ENCODE results near the gene FAM50B. TPM values are rescaled to one million over a fixed set of nuclear protein-coding genes. Genes with fewer than 3 reads are reported as not detected.

Gene FAM50B
- total RNA-seq, 2 experiments from 2014 or later = not detected

DNA sequence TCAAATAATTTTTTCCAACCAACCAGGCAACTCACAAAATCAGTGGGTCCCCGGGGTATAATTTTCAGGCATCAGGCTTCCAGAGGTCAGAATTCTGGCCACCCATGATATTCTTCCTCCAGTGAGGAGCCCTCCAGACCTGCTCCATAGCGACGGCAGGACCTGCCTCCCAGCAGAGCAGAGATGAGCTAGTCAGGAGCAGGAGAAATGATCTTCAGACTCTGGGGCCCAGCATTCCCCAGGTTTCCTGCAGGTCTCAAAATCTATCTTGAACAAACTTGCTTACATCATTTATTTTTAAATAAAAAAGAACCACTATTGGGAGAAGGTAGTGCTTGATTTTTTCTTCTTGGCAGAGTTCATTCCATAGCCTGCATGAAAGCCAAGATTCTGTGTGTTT is 44.7 kb downstream of the FAM50B start:
- no peak for DNase-seq (ENCODE audit: low spot score)
- H2AFZ ChIP-seq (ENCODE audit: low read length) = no peak overlapping the region
- no peak overlapping the region for H3K4me2 ChIP-seq (ENCODE audit: low read length)
- no peaks in the 10 kb centered on the region for H3K36me3 ChIP-seq (ENCODE audit: insufficient read depth, low read length)
- CTCF ChIA-PET (ENCODE audit: unreplicated experiment) = no interaction called here
- BruUV-seq (replicated peaks) = no TSS peak
- no peaks in the 10 kb centered on the region for H3K79me2 ChIP-seq (ENCODE audit: insufficient read depth, low read depth, low read length)
- H3K9me2 ChIP-seq (ENCODE audit: insufficient read depth, low read length) = no peaks in the 10 kb centered on the region
- H3K9me3 ChIP-seq (ENCODE audit: low read length) = no peaks in the 10 kb centered on the region
- TF ChIP-seq, protein P1, sequence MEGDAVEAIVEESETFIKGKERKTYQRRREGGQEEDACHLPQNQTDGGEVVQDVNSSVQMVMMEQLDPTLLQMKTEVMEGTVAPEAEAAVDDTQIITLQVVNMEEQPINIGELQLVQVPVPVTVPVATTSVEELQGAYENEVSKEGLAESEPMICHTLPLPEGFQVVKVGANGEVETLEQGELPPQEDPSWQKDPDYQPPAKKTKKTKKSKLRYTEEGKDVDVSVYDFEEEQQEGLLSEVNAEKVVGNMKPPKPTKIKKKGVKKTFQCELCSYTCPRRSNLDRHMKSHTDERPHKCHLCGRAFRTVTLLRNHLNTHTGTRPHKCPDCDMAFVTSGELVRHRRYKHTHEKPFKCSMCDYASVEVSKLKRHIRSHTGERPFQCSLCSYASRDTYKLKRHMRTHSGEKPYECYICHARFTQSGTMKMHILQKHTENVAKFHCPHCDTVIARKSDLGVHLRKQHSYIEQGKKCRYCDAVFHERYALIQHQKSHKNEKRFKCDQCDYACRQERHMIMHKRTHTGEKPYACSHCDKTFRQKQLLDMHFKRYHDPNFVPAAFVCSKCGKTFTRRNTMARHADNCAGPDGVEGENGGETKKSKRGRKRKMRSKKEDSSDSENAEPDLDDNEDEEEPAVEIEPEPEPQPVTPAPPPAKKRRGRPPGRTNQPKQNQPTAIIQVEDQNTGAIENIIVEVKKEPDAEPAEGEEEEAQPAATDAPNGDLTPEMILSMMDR (conservative IDR thresholded peaks at IDR 0.05; ENCODE audit: low read length) = no peak
- no peak for TF ChIP-seq EZH2phosphoT487 (IDR thresholded peaks at IDR 0.05; ENCODE audit: borderline replicate concordance, low read depth, low read length)
- intact Hi-C loops (cut with micrococcal nuclease; ENCODE audit: unreplicated experiment) = no loop called here
- no peak overlapping the region for H3K4me3 ChIP-seq (ENCODE audit: low read depth, low read length, poor library complexity, severe bottlenecking)
- no peak overlapping the region for H3K27ac ChIP-seq (ENCODE audit: low read depth, low read length, poor library complexity, severe bottlenecking)
- no peaks in the 10 kb centered on the region for H4K20me1 ChIP-seq (ENCODE audit: insufficient read depth, low read length)
- H3K4me1 ChIP-seq (ENCODE audit: insufficient read depth, low read length, poor library complexity, severe bottlenecking) = no peaks in the 10 kb centered on the region
- POLR2A ChIA-PET = no interaction called here

DNA sequence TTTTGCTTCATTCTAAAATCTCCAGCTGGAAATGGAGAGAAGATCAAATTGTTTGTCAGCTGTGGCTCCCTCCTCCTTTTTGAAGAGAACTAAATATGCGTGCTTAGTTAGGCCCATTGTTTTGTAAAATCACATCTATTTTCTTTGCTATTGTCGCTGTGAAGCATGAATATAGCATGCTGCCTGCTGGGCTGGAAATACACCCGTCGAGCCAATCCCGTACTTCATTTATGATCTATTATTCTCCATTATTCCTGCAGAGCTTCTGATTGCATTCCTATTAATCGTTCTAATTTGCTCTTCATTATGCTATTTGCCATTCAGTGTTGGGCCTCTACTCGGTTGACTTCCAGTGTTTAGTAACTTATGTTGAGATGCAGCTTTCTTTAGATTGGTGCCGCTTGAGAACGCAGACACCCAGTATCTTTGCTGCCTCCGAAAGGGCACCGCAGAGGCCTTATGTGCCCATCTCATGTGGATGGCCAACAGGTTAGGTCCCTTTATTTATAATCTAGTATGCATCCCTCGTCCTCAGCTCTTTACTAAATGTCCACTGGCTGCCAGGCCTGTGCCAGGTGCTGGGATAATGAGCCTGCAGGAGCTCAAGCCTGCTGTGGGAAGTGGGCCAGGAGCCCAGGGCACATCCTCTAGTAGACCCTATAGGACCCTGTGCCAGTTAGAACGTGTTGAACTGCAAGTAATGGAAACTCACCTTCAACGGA is 45.6 kb downstream of the FAM50B start:
- no peak for DNase-seq (ENCODE audit: low spot score)
- no peak for TF ChIP-seq EZH2phosphoT487 (IDR thresholded peaks at IDR 0.05; ENCODE audit: borderline replicate concordance, low read depth, low read length)
- TF ChIP-seq, protein P1 (conservative IDR thresholded peaks at IDR 0.05; ENCODE audit: low read length) = no peak
- Histone ChIP-seq H3K9me2 (ENCODE audit: insufficient read depth, low read length) (no peaks in the 10 kb centered on the region), H3K79me2 (ENCODE audit: insufficient read depth, low read depth, low read length) (no peaks in the 10 kb centered on the region), H3K4me3 (ENCODE audit: low read depth, low read length, poor library complexity, severe bottlenecking) (no peak overlapping the region), H2AFZ (ENCODE audit: low read length) (no peak overlapping the region), H3K9me3 (ENCODE audit: low read length) (no peaks in the 10 kb centered on the region), H3K27ac (ENCODE audit: low read depth, low read length, poor library complexity, severe bottlenecking) (no peak overlapping the region), H3K36me3 (ENCODE audit: insufficient read depth, low read length) (no peaks in the 10 kb centered on the region), H3K4me2 (ENCODE audit: low read length) (no peak overlapping the region), H4K20me1 (ENCODE audit: insufficient read depth, low read length) (no peaks in the 10 kb centered on the region), H3K4me1 (ENCODE audit: insufficient read depth, low read length, poor library complexity, severe bottlenecking) (no peaks in the 10 kb centered on the region)
- CTCF ChIA-PET (ENCODE audit: unreplicated experiment) = no interaction called here
- intact Hi-C loops (cut with micrococcal nuclease; ENCODE audit: unreplicated experiment) = no loop called here
- no TSS peak for BruUV-seq (replicated peaks)
- POLR2A ChIA-PET = interaction anchor here (0.6 kb wide), 1 partner anchor 63 kb away, joined by 4 read pairs; no protein-coding TSS in a partner anchor

DNA sequence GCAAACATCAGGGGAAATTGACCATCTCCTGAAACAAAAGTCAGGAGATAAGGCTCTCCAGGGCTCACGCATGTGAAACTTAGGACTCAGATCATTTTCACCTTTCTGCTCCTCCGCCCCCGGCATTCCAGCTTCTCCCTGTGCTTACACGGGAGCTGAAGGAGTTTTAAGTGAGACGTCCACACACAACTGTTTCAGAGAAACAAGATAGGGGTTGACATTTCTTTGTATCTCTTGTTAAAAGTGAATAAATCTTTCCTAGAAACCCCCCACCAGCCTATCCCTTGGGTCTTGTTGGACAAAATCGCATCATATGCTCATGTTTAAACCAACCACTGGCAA is 46.1 kb downstream of the FAM50B start:
- BruUV-seq (replicated peaks) = no TSS peak
- Histone ChIP-seq H3K9me2 (ENCODE audit: insufficient read depth, low read length) (no peaks in the 10 kb centered on the region), H3K4me1 (ENCODE audit: insufficient read depth, low read length, poor library complexity, severe bottlenecking) (no peaks in the 10 kb centered on the region), H4K20me1 (ENCODE audit: insufficient read depth, low read length) (no peaks in the 10 kb centered on the region), H3K4me3 (ENCODE audit: low read depth, low read length, poor library complexity, severe bottlenecking) (no peak overlapping the region), H3K27ac (ENCODE audit: low read depth, low read length, poor library complexity, severe bottlenecking) (no peak overlapping the region), H3K4me2 (ENCODE audit: low read length) (no peak overlapping the region), H3K36me3 (ENCODE audit: insufficient read depth, low read length) (no peaks in the 10 kb centered on the region), H3K9me3 (ENCODE audit: low read length) (no peaks in the 10 kb centered on the region), H3K79me2 (ENCODE audit: insufficient read depth, low read depth, low read length) (no peaks in the 10 kb centered on the region), H2AFZ (ENCODE audit: low read length) (no peak overlapping the region)
- TF ChIP-seq EZH2phosphoT487 (IDR thresholded peaks at IDR 0.05; ENCODE audit: borderline replicate concordance, low read depth, low read length) = no peak
- TF ChIP-seq, protein P1 (conservative IDR thresholded peaks at IDR 0.05; ENCODE audit: low read length) = no peak
- intact Hi-C loops (cut with micrococcal nuclease; ENCODE audit: unreplicated experiment) = no loop called here
- no peak for DNase-seq (ENCODE audit: low spot score)
- ChIA-PET CTCF (ENCODE audit: unreplicated experiment) (no interaction called here), POLR2A (no interaction called here)
